Osteocyte (in vitro differentiated cells): ENCODE measurements around the gene GPC6. TPM values are rescaled to one million over a fixed set of nuclear protein-coding genes. Genes with fewer than 3 reads are reported as not detected.
A peak's percentile ranks its signal among the peaks of the same experiment; 100 is the strongest.

Source experiments
- DNase-seq: peaks from one replicate; pipeline ENCODE4 v3.0.0; 2021; ENCODE audit warnings: mixed read lengths; ENCODE audit not compliant: unreplicated experiment; ENCODE audit errors: extremely low spot score
- H3K27ac Mint-ChIP-seq: one replicate; pipeline ENCODE4 v1.8.0; 2021; ENCODE audit warnings: mild to moderate bottlenecking, mixed read lengths; ENCODE audit not compliant: unreplicated experiment
- H3K27me3 Mint-ChIP-seq: one replicate; pipeline ENCODE4 v1.8.0; 2021; ENCODE audit warnings: mixed read lengths; ENCODE audit not compliant: unreplicated experiment
- H3K36me3 Mint-ChIP-seq: one replicate; pipeline ENCODE4 v1.8.0; 2021; ENCODE audit warnings: mixed read lengths; ENCODE audit not compliant: unreplicated experiment
- H3K4me1 Mint-ChIP-seq: one replicate; pipeline ENCODE4 v1.8.0; 2021; ENCODE audit warnings: mixed read lengths; ENCODE audit not compliant: unreplicated experiment
- H3K4me3 Mint-ChIP-seq: one replicate; pipeline ENCODE4 v1.8.0; 2021; ENCODE audit warnings: mild to moderate bottlenecking, moderate library complexity, mixed read lengths; ENCODE audit not compliant: unreplicated experiment
- H3K9me3 Mint-ChIP-seq: one replicate; pipeline ENCODE4 v1.8.0; 2021; ENCODE audit warnings: mixed read lengths; ENCODE audit not compliant: unreplicated experiment
- CTCF ChIP-seq: fragments of 200-600 bp; sonication (generic); IDR thresholded peaks from 2 replicates; pipeline ENCODE4 v1.5.0; 2021; ENCODE audit warnings: antibody characterized with exemption, mild to moderate bottlenecking, moderate library complexity
- total RNA-seq: library from RNA; stranded (reverse); gene quantifications from 2 replicates; pipeline ENCODE4 v1.2.1, GENCODE V29; 2021

GPC6 gene
- total RNA-seq, 1 donor from 2014 or later = 125 TPM

GRCh38 chr13:94362411-94362909 lies 1135.9 kb downstream of the GPC6 start:
- H3K36me3 Mint-ChIP-seq = peaks cover 3% of the 10 kb centered on the region
- H3K27me3 Mint-ChIP-seq = no peaks in the 10 kb centered on the region
- no peaks in the 10 kb centered on the region for H3K9me3 Mint-ChIP-seq
- TF ChIP-seq CTCF = peak; percentile 90
- H3K27ac Mint-ChIP-seq = peak overlapping the region; percentile 43
- DNase-seq = no peak
- H3K4me1 Mint-ChIP-seq = peaks cover 22% of the 10 kb centered on the region
- H3K4me3 Mint-ChIP-seq = no peak overlapping the region

- Mint-ChIP-seq H3K27me3 (no peaks in the 10 kb centered on the region), H3K4me1 (peaks cover 10% of the 10 kb centered on the region), H3K27ac (no peak overlapping the region), H3K4me3 (no peak overlapping the region), H3K9me3 (no peaks in the 10 kb centered on the region), H3K36me3 (peaks cover 6% of the 10 kb centered on the region)
- no peak for TF ChIP-seq CTCF
- DNase-seq = no peak
Observed at GRCh38 chr13:94366677-94367076, 1140.1 kb downstream of the GPC6 start.

- TF ChIP-seq CTCF = no peak
- Mint-ChIP-seq H3K9me3 (peaks cover 4% of the 10 kb centered on the region), H3K4me3 (no peak overlapping the region), H3K27me3 (no peaks in the 10 kb centered on the region), H3K27ac (no peak overlapping the region), H3K36me3 (peaks cover 14% of the 10 kb centered on the region), H3K4me1 (peaks cover 2% of the 10 kb centered on the region)
- no peak for DNase-seq
Observed at GRCh38 chr13:94369972-94370436, 1143.4 kb downstream of the GPC6 start.

GRCh38 chr13:94371855-94372254 lies 1145.2 kb downstream of the GPC6 start:
- H3K4me1 Mint-ChIP-seq = no peaks in the 10 kb centered on the region
- H3K4me3 Mint-ChIP-seq = no peak overlapping the region
- DNase-seq = no peak
- peaks cover 14% of the 10 kb centered on the region for H3K36me3 Mint-ChIP-seq
- TF ChIP-seq CTCF = no peak
- H3K27ac Mint-ChIP-seq = no peak overlapping the region
- H3K9me3 Mint-ChIP-seq = peaks cover 4% of the 10 kb centered on the region
- H3K27me3 Mint-ChIP-seq = no peaks in the 10 kb centered on the region

GRCh38 chr13:94382517-94382916 lies 1155.9 kb downstream of the GPC6 start:
- no peak for DNase-seq
- no peak for TF ChIP-seq CTCF
- no peak overlapping the region for H3K27ac Mint-ChIP-seq
- peaks cover 4% of the 10 kb centered on the region for H3K4me1 Mint-ChIP-seq
- no peak overlapping the region for H3K4me3 Mint-ChIP-seq
- H3K27me3 Mint-ChIP-seq = no peaks in the 10 kb centered on the region
- H3K36me3 Mint-ChIP-seq = peaks cover 22% of the 10 kb centered on the region
- H3K9me3 Mint-ChIP-seq = no peaks in the 10 kb centered on the region
